Astrocyte (in vitro differentiated cells and primary cell): ENCODE data around the gene GOLIM4.

Experiments
- EZH2 ChIP-seq: IDR thresholded peaks from 2 replicates; pipeline ENCODE4 v1.6.1; 2012; ENCODE audit warnings: mild to moderate bottlenecking, low read length, inconsistent platforms; ENCODE audit not compliant: insufficient read depth
- TF ChIP-seq, protein P1 (sequence below): IDR thresholded peaks from 2 replicates; pipeline ENCODE4 v1.5.1; 2011; ENCODE audit warnings: low read depth, mild to moderate bottlenecking, inconsistent platforms, low read length, moderate library complexity; ENCODE audit not compliant: insufficient read depth

DNA sequence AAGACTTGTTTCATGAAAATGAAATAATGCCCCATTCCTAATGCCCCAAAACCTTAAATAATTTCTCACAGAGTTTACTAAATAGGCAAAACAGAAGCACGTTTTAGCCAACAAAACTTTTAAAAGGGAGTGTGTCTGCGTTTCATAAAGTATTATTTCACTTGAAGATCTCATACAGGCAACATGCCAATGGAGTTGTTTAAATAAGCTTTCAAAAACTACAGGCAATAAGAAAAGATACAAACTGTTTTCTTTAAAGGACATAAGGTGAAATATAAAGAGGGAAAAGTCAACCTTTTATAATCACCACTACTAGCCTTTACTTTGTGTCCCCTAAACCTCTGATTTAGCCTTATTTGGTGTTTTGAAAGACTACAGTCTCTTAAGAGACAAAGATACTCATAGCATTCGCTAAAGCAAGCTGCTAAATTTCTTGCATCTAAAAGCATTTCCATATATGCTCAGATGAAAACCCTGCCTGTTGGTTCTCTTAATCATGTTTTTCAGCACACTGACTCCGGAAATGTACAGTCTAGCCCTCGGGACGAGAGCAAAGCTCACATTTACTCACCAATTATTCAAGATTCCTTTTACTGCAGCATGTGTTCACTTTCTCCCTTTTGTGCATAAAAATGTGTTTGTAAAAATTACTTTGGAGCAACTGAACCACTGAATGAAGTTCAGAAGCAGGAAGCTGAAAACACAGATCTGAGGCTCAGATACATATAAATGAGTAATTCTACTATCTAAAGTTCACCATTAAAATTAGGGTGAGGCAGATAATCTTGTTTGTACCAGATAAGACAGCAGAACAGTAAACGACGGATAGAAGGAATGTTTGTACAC, 119.0 kb downstream of the GOLIM4 start:
- TF ChIP-seq, protein P1, sequence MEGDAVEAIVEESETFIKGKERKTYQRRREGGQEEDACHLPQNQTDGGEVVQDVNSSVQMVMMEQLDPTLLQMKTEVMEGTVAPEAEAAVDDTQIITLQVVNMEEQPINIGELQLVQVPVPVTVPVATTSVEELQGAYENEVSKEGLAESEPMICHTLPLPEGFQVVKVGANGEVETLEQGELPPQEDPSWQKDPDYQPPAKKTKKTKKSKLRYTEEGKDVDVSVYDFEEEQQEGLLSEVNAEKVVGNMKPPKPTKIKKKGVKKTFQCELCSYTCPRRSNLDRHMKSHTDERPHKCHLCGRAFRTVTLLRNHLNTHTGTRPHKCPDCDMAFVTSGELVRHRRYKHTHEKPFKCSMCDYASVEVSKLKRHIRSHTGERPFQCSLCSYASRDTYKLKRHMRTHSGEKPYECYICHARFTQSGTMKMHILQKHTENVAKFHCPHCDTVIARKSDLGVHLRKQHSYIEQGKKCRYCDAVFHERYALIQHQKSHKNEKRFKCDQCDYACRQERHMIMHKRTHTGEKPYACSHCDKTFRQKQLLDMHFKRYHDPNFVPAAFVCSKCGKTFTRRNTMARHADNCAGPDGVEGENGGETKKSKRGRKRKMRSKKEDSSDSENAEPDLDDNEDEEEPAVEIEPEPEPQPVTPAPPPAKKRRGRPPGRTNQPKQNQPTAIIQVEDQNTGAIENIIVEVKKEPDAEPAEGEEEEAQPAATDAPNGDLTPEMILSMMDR, result no peak
- no peak for TF ChIP-seq EZH2
